Measurements from ENCODE around the gene ELOA. TPM values are rescaled to one million over a fixed set of nuclear protein-coding genes. Genes with fewer than 3 reads are reported as not detected.

Gene ELOA
- total RNA-seq (2022; extraction: Qiagen RNA extraction; ENCODE audit: low read depth), result 25.9 to 33.7 TPM (median 26.9 TPM) in 5 replicates

DNA sequence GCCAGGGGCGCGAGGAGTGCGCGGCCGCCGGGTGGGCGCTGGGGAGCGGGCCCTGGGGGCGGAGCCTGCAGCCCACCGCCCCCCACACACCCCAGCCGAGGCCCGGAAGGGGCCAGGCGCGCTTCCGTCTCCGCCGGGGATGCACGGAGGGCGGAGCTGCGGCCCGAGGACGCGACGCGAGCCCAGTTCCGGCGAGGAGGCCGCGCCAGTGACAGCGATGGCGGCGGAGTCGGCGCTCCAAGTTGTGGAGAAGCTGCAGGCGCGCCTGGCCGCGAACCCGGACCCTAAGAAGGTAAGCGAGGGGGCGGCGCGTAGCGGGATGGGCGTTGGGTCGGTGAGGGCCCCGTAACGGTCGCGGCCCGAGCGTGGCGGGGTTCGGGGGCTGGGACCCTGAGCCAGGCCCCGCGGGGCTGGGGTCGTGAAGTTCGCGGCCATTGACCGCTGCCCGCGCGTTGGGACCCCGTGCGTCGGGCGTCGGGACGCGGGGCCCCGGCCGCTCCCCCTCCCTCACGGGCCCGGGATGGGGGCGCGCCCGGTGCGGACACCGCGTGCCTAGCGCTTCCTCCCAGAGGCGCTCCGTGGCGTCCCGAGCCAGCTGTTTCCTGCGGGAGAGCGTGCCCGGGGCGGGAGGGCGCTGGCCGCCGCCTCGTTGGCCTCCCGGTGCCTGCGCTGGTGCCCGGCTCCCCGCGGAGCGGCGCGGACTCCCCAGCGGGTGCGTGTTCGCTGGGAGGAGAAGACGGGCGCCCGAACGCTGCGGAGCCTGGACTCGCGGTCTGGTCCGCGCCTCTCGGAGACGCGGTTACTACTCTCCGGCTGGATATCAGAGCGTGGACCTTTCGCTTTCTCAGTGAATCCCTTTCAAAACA, at the start of gene ELOA:
Gene ELOA (plus strand): TSS at position 185 of the 866 bp plus-strand sequence. CDS start 33 bp downstream, at position 218.

DNA sequence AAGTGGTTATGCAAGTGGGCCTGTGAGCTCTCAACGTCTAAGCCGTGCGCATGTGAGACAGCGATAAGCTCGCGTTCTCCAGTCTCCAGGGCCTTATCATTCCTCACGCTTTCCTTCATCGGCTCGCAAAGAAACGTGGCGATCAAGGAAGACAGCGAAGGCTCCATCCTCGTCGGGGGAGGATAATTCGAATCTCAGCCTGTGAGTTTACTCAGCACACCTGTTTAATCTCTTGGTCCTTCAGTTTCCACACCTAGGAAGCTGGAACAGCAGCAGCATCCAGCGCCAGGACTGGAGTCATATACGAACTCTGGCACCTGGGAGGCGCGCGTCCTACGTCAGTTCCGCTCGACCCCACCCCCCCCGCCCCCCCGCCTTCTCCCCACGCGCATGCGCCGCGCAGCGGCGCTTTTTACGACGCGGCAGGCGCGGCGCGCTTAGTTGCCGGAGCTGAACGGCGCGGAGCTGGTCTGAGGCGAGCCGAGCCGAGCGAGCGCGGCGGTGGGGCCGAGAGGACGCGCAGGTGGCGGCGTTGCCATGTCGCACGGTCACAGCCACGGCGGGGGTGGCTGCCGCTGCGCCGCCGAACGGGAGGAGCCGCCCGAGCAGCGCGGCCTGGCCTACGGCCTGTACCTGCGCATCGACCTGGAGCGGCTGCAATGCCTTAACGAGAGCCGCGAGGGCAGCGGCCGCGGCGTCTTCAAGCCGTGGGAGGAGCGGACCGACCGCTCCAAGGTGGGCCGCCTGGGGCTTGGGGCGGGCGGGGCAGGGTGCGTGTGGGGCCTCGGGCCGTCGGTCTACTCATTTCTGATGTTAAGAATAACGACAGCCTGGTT, 34.9 kb downstream of the ELOA start, which contains the start of gene PITHD1:
Gene PITHD1 (plus strand): TSS at position 440 of the 836 bp plus-strand sequence. CDS start 98 bp downstream, at position 538.

GRCh38 chr1:23790696-23791515, 47.6 kb downstream of the ELOA start, which contains the start of gene LYPLA2:
Gene LYPLA2, plus strand, starts transcription at chr1:23791145. Its CDS starts 1,538 bp downstream, at chr1:23792683.

DNA sequence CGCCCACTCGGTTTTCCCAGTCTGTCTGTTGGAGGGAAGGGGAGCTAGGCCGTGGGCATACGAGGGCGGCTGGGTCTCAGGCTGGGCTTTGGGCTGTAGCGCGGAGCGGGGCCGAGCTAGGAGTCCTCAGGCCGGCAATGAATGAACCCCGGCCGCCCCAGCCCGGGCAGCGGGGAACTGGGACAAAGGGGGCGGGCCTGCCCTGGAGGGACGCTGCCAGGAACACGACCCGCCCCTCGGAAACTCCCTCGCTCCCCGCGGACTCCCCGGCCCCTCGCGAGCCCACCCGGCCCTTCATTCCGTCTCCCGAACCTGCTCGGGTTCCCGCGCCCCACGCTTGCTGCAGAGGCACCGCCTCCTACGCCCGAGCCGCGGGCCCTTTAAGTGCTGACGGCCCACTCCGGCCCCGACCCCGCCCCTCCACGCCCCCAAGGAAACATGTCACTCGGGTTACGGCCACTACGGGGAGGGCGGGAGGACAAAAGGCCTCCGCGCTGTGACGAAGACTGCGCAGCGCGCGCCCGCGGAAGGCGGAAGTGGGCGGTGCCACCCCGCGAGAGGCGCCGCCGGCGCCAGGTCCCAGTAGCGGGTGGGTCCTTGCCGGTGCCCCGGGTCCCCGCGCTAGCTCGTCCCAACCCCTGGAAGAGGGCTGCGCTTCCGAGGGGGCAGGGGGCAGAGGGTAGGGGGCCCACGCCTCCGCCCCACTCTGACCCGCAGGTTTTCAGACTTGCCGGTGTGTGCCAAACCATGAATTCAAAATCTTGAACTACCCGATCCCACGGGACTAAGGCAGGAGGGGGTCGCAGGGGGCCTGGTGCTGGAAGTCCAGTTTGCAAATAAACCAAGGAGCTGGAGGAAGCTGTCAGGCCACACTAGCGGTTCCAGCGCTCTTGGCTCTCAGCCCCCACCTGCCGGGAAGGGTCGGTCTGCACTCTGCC, 57.4 kb downstream of the ELOA start, which contains the start of gene GALE:
Gene GALE (minus strand): TSS at position 355 of the 938 bp plus-strand sequence. CDS start 1,747 bp downstream, outside the sequence.

Other genes starting within 250 kb of the ELOA start
- gene E2F2, start 212.2 kb upstream of the ELOA start, total RNA-seq (2022; extraction: Qiagen RNA extraction; ENCODE audit: low read depth), result 2.8 to 3.4 TPM (median 2.9 TPM) in 5 replicates
- gene ID3, start 184.0 kb upstream of the ELOA start, total RNA-seq (2022; extraction: Qiagen RNA extraction; ENCODE audit: low read depth), result 250 to 414 TPM (median 352 TPM) in 5 replicates
- 1,340 to 1,601 TPM (median 1,411 TPM) in 5 replicates for gene RPL11, start 51.7 kb upstream of the ELOA start, total RNA-seq (2022; extraction: Qiagen RNA extraction; ENCODE audit: low read depth)
- 31.0 to 42.0 TPM (median 38.2 TPM) in 5 replicates for gene PITHD1, start 34.9 kb downstream of the ELOA start, total RNA-seq (2022; extraction: Qiagen RNA extraction; ENCODE audit: low read depth)
- gene LYPLA2, start 47.7 kb downstream of the ELOA start, total RNA-seq (2022; extraction: Qiagen RNA extraction; ENCODE audit: low read depth), result 53.7 to 62.8 TPM (median 57.9 TPM) in 5 replicates
- gene GALE, start 57.3 kb downstream of the ELOA start, total RNA-seq (2022; extraction: Qiagen RNA extraction; ENCODE audit: low read depth), result 68.2 to 85.6 TPM (median 72.5 TPM) in 5 replicates
- gene HMGCL, start 82.0 kb downstream of the ELOA start, total RNA-seq (2022; extraction: Qiagen RNA extraction; ENCODE audit: low read depth), result 10.7 to 14.7 TPM (median 13.0 TPM) in 5 replicates
- gene FUCA1, start 124.8 kb downstream of the ELOA start, total RNA-seq (2022; extraction: Qiagen RNA extraction; ENCODE audit: low read depth), result 6.7 to 11.3 TPM (median 9.7 TPM) in 5 replicates
- not detected in 5 replicates for gene CNR2, start 169.9 kb downstream of the ELOA start, total RNA-seq (2022; extraction: Qiagen RNA extraction; ENCODE audit: low read depth)
- gene PNRC2, start 216.4 kb downstream of the ELOA start, total RNA-seq (2022; extraction: Qiagen RNA extraction; ENCODE audit: low read depth), result 29.7 to 41.1 TPM (median 34.3 TPM) in 5 replicates
- gene SRSF10, start 236.9 kb downstream of the ELOA start, total RNA-seq (2022; extraction: Qiagen RNA extraction; ENCODE audit: low read depth), result 65.5 to 94.6 TPM (median 85.0 TPM) in 5 replicates

Measured in A549 treated with RU486 at 1 μM for 4 hours (cell line).